SK-N-SH (cell line): ENCODE data around the gene FIBIN. TPM values are rescaled to one million over a fixed set of nuclear protein-coding genes. Genes with fewer than 3 reads are reported as not detected.

Experiments
- CTCF ChIA-PET: fragments of 300-600, 350-600 bp; formaldehyde crosslinking; extraction: SDS; loops from one replicate; lab custom pipeline; 2021; lab: Yijun Ruan, JAX
- POLR2A ChIA-PET: fragments of 350-600 bp; sonication (Branson Sonifier 250); formaldehyde crosslinking; extraction: SDS; loops from one replicate; lab custom pipeline; 2020; ENCODE audit warnings: antibody characterized with exemption, inconsistent platforms; lab: Yijun Ruan, JAX
- DNase-seq: peaks from one replicate; pipeline ENCODE4 v3.0.0; 2012
- H2AFZ ChIP-seq: fragments of 200-600 bp; sonication (generic); 2 replicates; pipeline ENCODE4 v1.8.1; 2016; ENCODE audit warnings: antibody characterized with exemption, mild to moderate bottlenecking, low read depth
- H3F3A ChIP-seq: fragments of 200-600 bp; sonication (generic); replicated peaks from 2 replicates; pipeline ENCODE3; 2016; ENCODE audit warnings: antibody characterized with exemption, mild to moderate bottlenecking; ENCODE audit not compliant: insufficient read depth
- H3K27ac ChIP-seq, 2 experiments: fragments of 200-500 bp in 1 of 2; fragments of 200-600 bp in 1 of 2; sonication (Bioruptor generic) in 1 of 2; sonication (generic), shearing (Covaris generic) in 1 of 2; 2 replicates each; pipeline versions ENCODE4 v1.5.1 to v1.6.1; 2014 to 2016; ENCODE audit warnings: low read depth in 2 of 2, inconsistent platforms in 1 of 2, low read length in 1 of 2, mild to moderate bottlenecking in 1 of 2, mixed read lengths in 1 of 2
- H3K27me3 ChIP-seq: fragments of 200-600 bp; sonication (generic), shearing (Covaris generic); 2 replicates; pipeline ENCODE4 v1.6.1; 2016; ENCODE audit warnings: mixed run types; ENCODE audit not compliant: insufficient read depth
- H3K36me3 ChIP-seq, 2 experiments: fragments of 200-500 bp in 1 of 2; fragments of 200-600 bp in 1 of 2; sonication (Bioruptor generic) in 1 of 2; sonication (generic) in 1 of 2; replicated peaks in 1 of 2; 2 replicates each; pipeline versions ENCODE3 to v1.5.1; 2014 to 2016; ENCODE audit warnings: low read length in 1 of 2, mild to moderate bottlenecking in 1 of 2; ENCODE audit not compliant: insufficient read depth in 2 of 2, control insufficient read depth in 1 of 2
- H3K4me1 ChIP-seq, 2 experiments: fragments of 200-500 bp in 1 of 2; fragments of 200-600 bp in 1 of 2; sonication (Bioruptor generic) in 1 of 2; sonication (generic), shearing (Covaris generic) in 1 of 2; 2 replicates each; pipeline versions ENCODE4 v1.5.1 to v1.6.1; 2014 to 2016; ENCODE audit warnings: low read depth in 1 of 2, low read length in 1 of 2, mixed run types in 1 of 2; ENCODE audit not compliant: insufficient read depth in 2 of 2, control insufficient read depth in 1 of 2
- H3K4me2 ChIP-seq: fragments of 200-600 bp; sonication (generic), shearing (Covaris generic); 2 replicates; pipeline ENCODE4 v1.6.1; 2017; ENCODE audit warnings: mixed run types
- H3K4me3 ChIP-seq, 2 experiments: fragments of 200-500 bp in 1 of 2; fragments of 200-600 bp in 1 of 2; sonication (Bioruptor generic) in 1 of 2; sonication (generic), shearing (Covaris generic) in 1 of 2; 2 replicates each; pipeline versions ENCODE4 v1.5.1 to v1.8.1; 2014 to 2016; ENCODE audit warnings: low read depth in 2 of 2, inconsistent platforms in 1 of 2, low read length in 1 of 2, mild to moderate bottlenecking in 1 of 2, mixed read lengths in 1 of 2, moderate library complexity in 1 of 2
- H3K79me2 ChIP-seq: fragments of 200-600 bp; sonication (generic); 2 replicates; pipeline ENCODE4 v1.8.1; 2017; ENCODE audit warnings: mild to moderate bottlenecking; ENCODE audit not compliant: insufficient read depth
- H3K9ac ChIP-seq: fragments of 200-600 bp; sonication (generic); 2 replicates; pipeline ENCODE4 v1.6.1; 2017; ENCODE audit warnings: mixed run types
- H3K9me2 ChIP-seq: fragments of 200-600 bp; sonication (generic); 2 replicates; pipeline ENCODE4 v1.6.1; 2017; ENCODE audit warnings: mixed run types
- H3K9me3 ChIP-seq: fragments of 200-600 bp; sonication (generic); 2 replicates; pipeline ENCODE4 v1.6.1; 2017; ENCODE audit warnings: mixed run types, mild to moderate bottlenecking, moderate library complexity
- H4K20me1 ChIP-seq: fragments of 200-600 bp; sonication (generic); 2 replicates; pipeline ENCODE4 v1.6.1; 2017; ENCODE audit warnings: mild to moderate bottlenecking, mixed run types; ENCODE audit not compliant: insufficient read depth
- FOXJ3 ChIP-seq: sonication (generic); formaldehyde crosslinking; IDR thresholded peaks from 2 replicates; pipeline ENCODE4 v1.5.1; 2020; ENCODE audit warnings: mild to moderate bottlenecking, missing genetic modification reagents
- GABPA ChIP-seq: IDR thresholded peaks from 2 replicates; pipeline ENCODE4 v1.4.0; 2012; ENCODE audit warnings: low read depth, mild to moderate bottlenecking
- IRF3 ChIP-seq: fragments of 150-350 bp; IDR thresholded peaks from 2 replicates; pipeline ENCODE4 v1.6.1; 2016; ENCODE audit warnings: mild to moderate bottlenecking, low read depth, low read length
- JUND ChIP-seq: IDR thresholded peaks from 2 replicates; pipeline ENCODE4 v1.4.0; 2012
- MXI1 ChIP-seq: IDR thresholded peaks from 2 replicates; pipeline ENCODE4 v1.6.1; 2012; ENCODE audit warnings: mild to moderate bottlenecking, low read depth, low read length, improper control_type of control experiment
- NFIC ChIP-seq: IDR thresholded peaks from 2 replicates; pipeline ENCODE4 v1.4.0; 2012; ENCODE audit warnings: borderline replicate concordance
- NRF1 ChIP-seq: IDR thresholded peaks from 2 replicates; pipeline ENCODE4 v1.6.1; 2012; ENCODE audit warnings: low read depth, mild to moderate bottlenecking, low read length
- POLR2AphosphoS5 ChIP-seq: IDR thresholded peaks from 2 replicates; pipeline ENCODE4 v1.6.1; 2012; ENCODE audit warnings: low read depth, low read length
- RFX5 ChIP-seq: IDR thresholded peaks from 2 replicates; pipeline ENCODE4 v1.6.1; 2012; ENCODE audit warnings: mild to moderate bottlenecking, improper control_type of control experiment, low read length
- RXRA ChIP-seq: IDR thresholded peaks from 2 replicates; pipeline ENCODE4 v1.4.0; 2012; ENCODE audit warnings: low read depth, mild to moderate bottlenecking, borderline replicate concordance
- SMC3 ChIP-seq: IDR thresholded peaks from 2 replicates; pipeline ENCODE4 v1.6.1; 2012; ENCODE audit warnings: low read depth, low read length, improper control_type of control experiment
- TAF1 ChIP-seq: IDR thresholded peaks from 2 replicates; pipeline ENCODE4 v1.6.1; 2012; ENCODE audit warnings: low read depth, mild to moderate bottlenecking, low read length, moderate library complexity, borderline replicate concordance
- TCF12 ChIP-seq: IDR thresholded peaks from 2 replicates; pipeline ENCODE4 v1.4.0; 2012
- TEAD4 ChIP-seq: IDR thresholded peaks from 2 replicates; pipeline ENCODE4 v1.4.0; 2012; ENCODE audit warnings: mild to moderate bottlenecking, borderline replicate concordance; ENCODE audit not compliant: insufficient read depth
- polyA plus RNA-seq, 3 experiments: library from polyadenylated mRNA; depleted of rRNA; stranded (reverse); fragments of >200 nt; gene quantifications; 2 replicates each; pipeline ENCODE4 v1.2.3, GENCODE V29; 2012
- TF ChIP-seq, protein P1 (sequence below): IDR thresholded peaks from 2 replicates; pipeline ENCODE4 v1.4.0; 2012; ENCODE audit warnings: low read depth, borderline replicate concordance
- TF ChIP-seq, protein P2 (sequence below): fragments of 200-600 bp; sonication (generic); IDR thresholded peaks from 2 replicates; pipeline ENCODE4 v1.6.1; 2017; ENCODE audit warnings: antibody characterized with exemption, mild to moderate bottlenecking, moderate library complexity

Gene FIBIN
- polyA plus RNA-seq, 1 of the 3 experiments (the other 2 are of a cell fraction): 0.66 TPM

DNA sequence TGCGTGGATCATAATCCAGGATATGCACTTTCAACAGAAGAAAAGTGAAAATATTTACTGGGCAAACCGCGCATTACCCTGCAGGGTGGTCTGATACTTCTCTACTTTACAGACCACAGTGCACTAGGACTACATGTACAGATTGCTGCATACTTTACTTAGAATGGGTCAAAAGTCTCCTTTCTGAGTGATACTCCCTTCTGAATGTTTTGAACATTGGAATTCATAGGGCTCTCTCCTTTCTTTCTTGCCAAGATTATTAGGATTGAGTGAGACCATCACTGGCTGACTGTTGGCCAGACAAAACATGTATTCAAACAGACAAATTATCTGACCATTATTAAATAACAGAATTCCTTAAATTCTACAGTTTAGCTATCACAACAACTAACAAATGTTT lies 6.6 kb upstream of the FIBIN start (continued):
- no peak for TF ChIP-seq NFIC
- no peak for TF ChIP-seq MXI1
- no peak for TF ChIP-seq FOXJ3 (CRISPR knock-in tag)
- TF ChIP-seq POLR2AphosphoS5: no peak
- no peak for TF ChIP-seq NRF1
- TF ChIP-seq IRF3: no peak
- TF ChIP-seq, all 33 proteins: peak for 0

DNA sequence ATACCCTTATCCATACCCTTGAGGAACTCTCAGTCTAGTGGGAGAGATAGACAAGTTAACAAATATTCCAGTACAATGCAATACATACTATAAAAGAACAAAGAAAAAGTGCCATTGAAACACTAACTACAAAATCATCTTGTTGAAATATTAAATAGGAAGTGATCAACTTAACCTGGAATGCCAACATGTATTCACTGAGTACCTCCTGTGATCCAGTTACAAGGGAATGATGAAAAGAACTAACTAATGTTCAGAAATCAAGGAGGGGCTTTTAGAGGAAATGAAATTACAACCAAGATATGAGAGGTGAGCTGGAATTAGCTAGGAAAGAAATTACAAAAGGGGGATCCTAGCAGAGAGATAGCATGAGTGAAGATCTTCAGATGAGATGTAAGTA lies 6.2 kb upstream of the FIBIN start:
- Histone ChIP-seq H3K27me3 (no peaks in the 10 kb centered on the region), H3K4me2 (no peak overlapping the region), H4K20me1 (no peaks in the 10 kb centered on the region), H3K9me2 (no peaks in the 10 kb centered on the region), H3K36me3 (no peaks in the 10 kb centered on the region), H3K27ac (no peak overlapping the region), H3K9ac (no peak overlapping the region), H3K79me2 (no peaks in the 10 kb centered on the region), H3K4me1 (peaks cover 0 to 13% of the 10 kb centered on the region in 2 experiments; a peak in 1 of 4 replicates), H2AFZ (peak overlapping the region; percentile 19; the same call in 1 of the 2 replicates), H3K4me3 (no peak overlapping the region), H3F3A (peaks cover 13% of the 10 kb centered on the region), H3K9me3 (peaks cover 6% of the 10 kb centered on the region; the same call in 1 of the 2 replicates)
- DNase-seq: no peak
- CTCF ChIA-PET: no interaction called here
- POLR2A ChIA-PET: no interaction called here
- TF ChIP-seq TEAD4 (no peak), NRF1 (no peak), RXRA (no peak), RFX5 (no peak), TAF1 (no peak), TCF12 (no peak), GABPA (no peak), NFIC (no peak), JUND (no peak), SMC3 (no peak)
- TF ChIP-seq, protein P1, sequence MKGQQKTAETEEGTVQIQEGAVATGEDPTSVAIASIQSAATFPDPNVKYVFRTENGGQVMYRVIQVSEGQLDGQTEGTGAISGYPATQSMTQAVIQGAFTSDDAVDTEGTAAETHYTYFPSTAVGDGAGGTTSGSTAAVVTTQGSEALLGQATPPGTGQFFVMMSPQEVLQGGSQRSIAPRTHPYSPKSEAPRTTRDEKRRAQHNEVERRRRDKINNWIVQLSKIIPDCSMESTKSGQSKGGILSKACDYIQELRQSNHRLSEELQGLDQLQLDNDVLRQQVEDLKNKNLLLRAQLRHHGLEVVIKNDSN: no peak
- TF ChIP-seq, protein P2, sequence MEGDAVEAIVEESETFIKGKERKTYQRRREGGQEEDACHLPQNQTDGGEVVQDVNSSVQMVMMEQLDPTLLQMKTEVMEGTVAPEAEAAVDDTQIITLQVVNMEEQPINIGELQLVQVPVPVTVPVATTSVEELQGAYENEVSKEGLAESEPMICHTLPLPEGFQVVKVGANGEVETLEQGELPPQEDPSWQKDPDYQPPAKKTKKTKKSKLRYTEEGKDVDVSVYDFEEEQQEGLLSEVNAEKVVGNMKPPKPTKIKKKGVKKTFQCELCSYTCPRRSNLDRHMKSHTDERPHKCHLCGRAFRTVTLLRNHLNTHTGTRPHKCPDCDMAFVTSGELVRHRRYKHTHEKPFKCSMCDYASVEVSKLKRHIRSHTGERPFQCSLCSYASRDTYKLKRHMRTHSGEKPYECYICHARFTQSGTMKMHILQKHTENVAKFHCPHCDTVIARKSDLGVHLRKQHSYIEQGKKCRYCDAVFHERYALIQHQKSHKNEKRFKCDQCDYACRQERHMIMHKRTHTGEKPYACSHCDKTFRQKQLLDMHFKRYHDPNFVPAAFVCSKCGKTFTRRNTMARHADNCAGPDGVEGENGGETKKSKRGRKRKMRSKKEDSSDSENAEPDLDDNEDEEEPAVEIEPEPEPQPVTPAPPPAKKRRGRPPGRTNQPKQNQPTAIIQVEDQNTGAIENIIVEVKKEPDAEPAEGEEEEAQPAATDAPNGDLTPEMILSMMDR: no peak
